Astrocyte (in vitro differentiated cells and primary cell): ENCODE results near the gene PROSER3.

Source experiments
- CTCF ChIP-seq: IDR thresholded peaks from 2 replicates; pipeline ENCODE4 v1.5.1; 2011; ENCODE audit warnings: low read depth, mild to moderate bottlenecking, inconsistent platforms, low read length, moderate library complexity; ENCODE audit not compliant: insufficient read depth
- EZH2 ChIP-seq: IDR thresholded peaks from 2 replicates; pipeline ENCODE4 v1.6.1; 2012; ENCODE audit warnings: mild to moderate bottlenecking, low read length, inconsistent platforms; ENCODE audit not compliant: insufficient read depth

GRCh38 chr19:35715355-35715809, 42.6 kb upstream of the PROSER3 start:
- TF ChIP-seq CTCF (no peak), EZH2 (no peak)
